Osteoblast (primary cell): ENCODE measurements around the gene SPDYE4. TPM values are rescaled to one million over a fixed set of nuclear protein-coding genes. Genes with fewer than 3 reads are reported as not detected.

Experiments used
- DNase-seq: peaks from one replicate; pipeline ENCODE4 v3.0.0; 2011; ENCODE audit warnings: low spot score, mixed read lengths; ENCODE audit not compliant: insufficient read length; ENCODE audit errors: missing footprints
- H2AFZ ChIP-seq: 2 replicates; pipeline ENCODE4 v1.6.0; 2011; ENCODE audit warnings: mild to moderate bottlenecking, low read length
- H3K27ac ChIP-seq: 2 replicates; pipeline ENCODE4 v1.5.1; 2011; ENCODE audit warnings: mild to moderate bottlenecking, low read depth, low read length, moderate library complexity
- H3K27me3 ChIP-seq: 2 replicates; pipeline ENCODE4 v1.6.0; 2012; ENCODE audit warnings: mild to moderate bottlenecking, control low read depth, inconsistent platforms, low read length, moderate library complexity; ENCODE audit not compliant: insufficient read depth
- H3K36me3 ChIP-seq: 2 replicates; pipeline ENCODE4 v1.5.1; 2011; ENCODE audit warnings: mild to moderate bottlenecking, low read length, control low read depth, moderate library complexity; ENCODE audit not compliant: insufficient read depth
- H3K4me1 ChIP-seq: 2 replicates; pipeline ENCODE4 v1.5.1; 2011; ENCODE audit warnings: mild to moderate bottlenecking, low read length, control low read depth, moderate library complexity; ENCODE audit not compliant: insufficient read depth
- H3K4me2 ChIP-seq: 2 replicates; pipeline ENCODE4 v1.6.0; 2011; ENCODE audit warnings: mild to moderate bottlenecking, low read length; ENCODE audit not compliant: insufficient read depth
- H3K4me3 ChIP-seq: fragments of 200-600 bp; sonication (generic); 3 replicates; pipeline ENCODE4 v1.5.1; 2012; ENCODE audit warnings: mild to moderate bottlenecking, low read length, inconsistent platforms; ENCODE audit not compliant: insufficient read depth
- H3K79me2 ChIP-seq: 2 replicates; pipeline ENCODE4 v1.6.0; 2012; ENCODE audit warnings: mild to moderate bottlenecking, low read length, control low read depth, inconsistent platforms; ENCODE audit not compliant: insufficient read depth
- H3K9me3 ChIP-seq: 2 replicates; pipeline ENCODE4 v1.5.1; 2011; ENCODE audit warnings: low read depth, low read length, control low read depth
- H4K20me1 ChIP-seq: 2 replicates; pipeline ENCODE4 v1.6.0; 2012; ENCODE audit warnings: mild to moderate bottlenecking, low read length, control low read depth; ENCODE audit not compliant: insufficient read depth
- total RNA-seq: library from RNA; depleted of rRNA; stranded (reverse); fragments of >200 nt; gene quantifications from 2 replicates; pipeline ENCODE4 v1.2.3, GENCODE V29; 2012
- TF ChIP-seq, protein P1 (sequence below): IDR thresholded peaks from 2 replicates; pipeline ENCODE4 v1.5.1; 2011; ENCODE audit warnings: mild to moderate bottlenecking, low read depth, low read length, moderate library complexity; ENCODE audit errors: extremely low read depth

Gene SPDYE4
- total RNA-seq, 1 donor: not detected

- Histone ChIP-seq H3K4me1 (peaks cover 5% of the 10 kb centered on the region), H3K9me3 (no peaks in the 10 kb centered on the region), H3K4me2 (no peak overlapping the region), H3K4me3 (no peak overlapping the region), H2AFZ (no peak overlapping the region), H4K20me1 (no peaks in the 10 kb centered on the region), H3K79me2 (no peaks in the 10 kb centered on the region), H3K36me3 (no peaks in the 10 kb centered on the region), H3K27me3 (peaks cover 11% of the 10 kb centered on the region), H3K27ac (no peak overlapping the region)
- DNase-seq: no peak
- TF ChIP-seq, protein P1, sequence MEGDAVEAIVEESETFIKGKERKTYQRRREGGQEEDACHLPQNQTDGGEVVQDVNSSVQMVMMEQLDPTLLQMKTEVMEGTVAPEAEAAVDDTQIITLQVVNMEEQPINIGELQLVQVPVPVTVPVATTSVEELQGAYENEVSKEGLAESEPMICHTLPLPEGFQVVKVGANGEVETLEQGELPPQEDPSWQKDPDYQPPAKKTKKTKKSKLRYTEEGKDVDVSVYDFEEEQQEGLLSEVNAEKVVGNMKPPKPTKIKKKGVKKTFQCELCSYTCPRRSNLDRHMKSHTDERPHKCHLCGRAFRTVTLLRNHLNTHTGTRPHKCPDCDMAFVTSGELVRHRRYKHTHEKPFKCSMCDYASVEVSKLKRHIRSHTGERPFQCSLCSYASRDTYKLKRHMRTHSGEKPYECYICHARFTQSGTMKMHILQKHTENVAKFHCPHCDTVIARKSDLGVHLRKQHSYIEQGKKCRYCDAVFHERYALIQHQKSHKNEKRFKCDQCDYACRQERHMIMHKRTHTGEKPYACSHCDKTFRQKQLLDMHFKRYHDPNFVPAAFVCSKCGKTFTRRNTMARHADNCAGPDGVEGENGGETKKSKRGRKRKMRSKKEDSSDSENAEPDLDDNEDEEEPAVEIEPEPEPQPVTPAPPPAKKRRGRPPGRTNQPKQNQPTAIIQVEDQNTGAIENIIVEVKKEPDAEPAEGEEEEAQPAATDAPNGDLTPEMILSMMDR: no peak
Measured at GRCh38 chr17:8736362-8736761, 22.0 kb downstream of the SPDYE4 start.

DNA sequence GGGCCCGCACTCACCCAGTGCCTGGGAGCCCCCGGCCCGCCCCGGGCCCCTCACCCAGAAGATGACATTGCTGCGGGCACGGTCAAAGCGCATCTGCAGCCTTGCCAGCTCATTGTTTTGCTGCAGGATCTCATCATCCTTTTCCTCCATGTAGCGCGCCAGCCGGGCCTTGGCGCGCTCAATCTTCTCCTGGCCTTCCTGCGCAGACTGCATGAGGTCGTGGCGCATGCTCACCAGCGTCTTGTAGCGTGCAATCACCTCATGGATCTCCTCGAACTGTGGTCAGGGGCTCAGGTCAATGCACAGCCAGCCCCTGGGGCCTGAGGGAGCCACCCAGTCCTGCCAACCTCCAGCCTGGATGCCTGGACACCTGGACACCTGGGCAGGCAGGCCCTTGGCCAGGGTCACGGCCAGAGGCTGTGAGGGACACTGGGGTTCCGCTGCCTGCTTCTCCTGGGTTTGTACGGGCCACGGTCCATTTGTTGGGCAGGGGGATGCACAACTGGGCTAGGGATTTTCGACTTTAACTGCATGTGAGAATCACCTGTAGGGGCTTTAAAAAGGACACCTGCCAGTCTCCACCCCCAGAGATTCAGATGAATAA is 22.9 kb downstream of the SPDYE4 start:
- Histone ChIP-seq H4K20me1 (no peaks in the 10 kb centered on the region), H3K27me3 (peaks cover 11% of the 10 kb centered on the region), H3K9me3 (no peaks in the 10 kb centered on the region), H3K27ac (no peak overlapping the region), H3K4me3 (no peak overlapping the region), H3K4me1 (peaks cover 5% of the 10 kb centered on the region), H2AFZ (no peak overlapping the region), H3K4me2 (no peak overlapping the region), H3K36me3 (no peaks in the 10 kb centered on the region), H3K79me2 (no peaks in the 10 kb centered on the region)
- TF ChIP-seq, protein P1: no peak
- no peak for DNase-seq

DNA sequence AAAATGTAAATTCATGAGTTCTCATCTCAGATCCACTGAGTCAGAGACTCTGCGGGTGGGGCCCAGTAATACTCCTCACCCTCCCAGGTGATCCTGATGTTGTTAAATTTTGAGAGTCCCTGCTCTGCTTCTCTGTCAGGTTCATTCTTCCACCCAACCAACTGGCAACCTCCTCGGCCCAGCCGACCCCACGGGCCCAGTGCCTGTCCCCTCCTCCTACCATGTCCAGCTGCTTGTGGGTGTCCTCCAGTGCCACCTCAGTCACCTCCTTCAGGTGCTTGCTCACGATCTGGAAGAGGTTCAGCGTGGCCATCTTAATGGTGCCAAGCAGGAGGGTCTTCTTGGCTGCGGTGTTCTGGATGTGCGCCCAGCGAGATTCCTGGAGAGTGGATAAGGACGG is 23.5 kb downstream of the SPDYE4 start:
- no peak overlapping the region for H3K4me2 ChIP-seq
- TF ChIP-seq, protein P1: no peak
- H3K36me3 ChIP-seq: no peaks in the 10 kb centered on the region
- H4K20me1 ChIP-seq: no peaks in the 10 kb centered on the region
- no peak for DNase-seq
- H3K27me3 ChIP-seq: peaks cover 11% of the 10 kb centered on the region
- no peak overlapping the region for H2AFZ ChIP-seq
- H3K27ac ChIP-seq: no peak overlapping the region
- H3K4me3 ChIP-seq: no peak overlapping the region
- no peaks in the 10 kb centered on the region for H3K9me3 ChIP-seq
- peaks cover 5% of the 10 kb centered on the region for H3K4me1 ChIP-seq
- no peaks in the 10 kb centered on the region for H3K79me2 ChIP-seq

DNA sequence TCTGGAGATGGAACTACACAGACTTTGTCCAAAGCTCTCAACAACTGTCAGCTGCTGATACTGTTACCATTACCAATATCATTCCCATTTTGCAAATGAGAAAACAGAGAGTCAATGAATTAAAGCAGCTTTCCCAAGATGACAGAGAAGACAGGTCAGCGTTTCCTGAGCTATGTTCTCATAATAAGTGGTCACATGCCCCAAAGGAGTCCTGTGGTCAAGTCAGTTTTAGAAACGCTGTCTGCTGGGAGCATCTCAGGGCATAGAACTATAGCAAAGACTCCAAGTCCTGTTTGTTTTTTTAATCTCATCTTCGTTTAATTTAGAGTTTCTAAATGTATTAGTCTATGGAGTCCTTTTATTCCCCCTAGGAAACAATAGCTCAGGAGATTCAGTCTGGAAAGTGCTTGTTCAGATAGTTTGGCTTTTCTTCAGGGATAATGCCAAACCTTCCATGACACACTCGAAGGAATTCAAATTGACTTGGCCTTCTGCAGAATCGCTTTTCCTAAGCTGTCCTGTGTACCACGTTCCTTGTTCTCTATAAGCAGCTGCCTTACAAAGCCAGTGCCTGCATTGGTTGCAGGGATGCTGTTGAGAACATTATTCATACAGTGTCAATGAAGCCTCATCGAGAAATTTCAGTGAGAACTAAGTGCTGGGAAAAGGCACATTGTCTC is 25.8 kb downstream of the SPDYE4 start:
- Histone ChIP-seq H2AFZ (no peak overlapping the region), H3K27ac (no peak overlapping the region), H3K36me3 (no peaks in the 10 kb centered on the region), H3K4me3 (no peak overlapping the region), H3K4me2 (no peak overlapping the region), H4K20me1 (no peaks in the 10 kb centered on the region), H3K79me2 (no peaks in the 10 kb centered on the region), H3K4me1 (peaks cover 5% of the 10 kb centered on the region), H3K9me3 (no peaks in the 10 kb centered on the region), H3K27me3 (peaks cover 11% of the 10 kb centered on the region)
- peak; percentile 83 for DNase-seq
- TF ChIP-seq, protein P1: no peak
